Transverse colon (tissue), 4 donors: Measurements from ENCODE around the gene RAB1A. TPM values are rescaled to one million over a fixed set of nuclear protein-coding genes. Genes with fewer than 3 reads are reported as not detected.

Source experiments
- DNase-seq: peaks from one replicate; pipeline ENCODE4 v3.0.0-alpha.2; 2019
- H3K27ac ChIP-seq, 4 donors: fragments of 200-600 bp; sonication (generic); 2 replicates each; pipeline ENCODE4 v1.5.1; 2016 to 2018; ENCODE audit warnings: inconsistent platforms in 4 of 4
- H3K27me3 ChIP-seq: fragments of 200-600 bp; sonication (generic); 2 replicates; pipeline ENCODE4 v1.5.1; 2017; ENCODE audit warnings: inconsistent platforms
- H3K36me3 ChIP-seq, 4 donors: fragments of 200-600 bp; sonication (generic); 2 replicates each; pipeline ENCODE4 v1.5.1; 2017 to 2019; ENCODE audit warnings: inconsistent platforms in 4 of 4
- H3K4me1 ChIP-seq, 4 donors: fragments of 200-600 bp; sonication (generic); 2 replicates each; pipeline ENCODE4 v1.5.1; 2017 to 2020; ENCODE audit warnings: inconsistent platforms in 4 of 4
- H3K4me3 ChIP-seq, 4 donors: fragments of 200-600 bp; sonication (generic); 1 replicate in 1 of 4; 2 replicates in 3 of 4; pipeline versions ENCODE4 v1.5.1 to v1.6.1; 2017 to 2019; ENCODE audit warnings: inconsistent platforms in 4 of 4
- H3K9me3 ChIP-seq, 2 donors: fragments of 200-600 bp; sonication (generic); 2 replicates each; pipeline ENCODE4 v1.5.1; 2017 to 2019; ENCODE audit warnings: inconsistent platforms in 2 of 2
- CTCF ChIP-seq, 5 experiments: fragments of 200-600 bp in 3 of 5; fragments of 450-650 bp in 2 of 5; sonication (generic) in 3 of 5; IDR thresholded peaks; 1 replicate in 2 of 5; 2 replicates in 3 of 5; pipeline ENCODE4 v1.5.1; 2016 to 2017; ENCODE audit warnings: antibody characterized with exemption in 5 of 5, inconsistent platforms in 3 of 5, mild to moderate bottlenecking in 2 of 5, moderate library complexity in 1 of 5
- EP300 ChIP-seq: sonication (generic); formaldehyde crosslinking; IDR thresholded peaks from one replicate; pipeline ENCODE4 v1.6.1; 2017; ENCODE audit warnings: antibody characterized with exemption, low read depth
- POLR2A ChIP-seq: fragments of 450-650 bp; IDR thresholded peaks from one replicate; pipeline ENCODE4 v1.6.1; 2016; ENCODE audit warnings: antibody characterized with exemption, mild to moderate bottlenecking, moderate library complexity
- POLR2AphosphoS5 ChIP-seq, 3 donors: sonication (generic); formaldehyde crosslinking; IDR thresholded peaks; one replicate each; pipeline ENCODE4 v1.6.1; 2016; ENCODE audit warnings: antibody characterized with exemption in 3 of 3
- WGBS, 2 donors: methylation state at CpG; one replicate each; pipeline ENCODE4 v1.1.5; 2018; ENCODE audit warnings: low coverage in 1 of 2; 5-methylcytosine and 5-hydroxymethylcytosine counted together
- in situ Hi-C, 4 donors: fragments of 200-750 bp; cut with MboI; loops; one replicate each; pipeline versions ENCODE4 v1.15.0 to v1.15.1; 2017; ENCODE audit warnings: low sequenced_read_pairs in 3 of 4, low pct_ligation_motif_present in 1 of 4, low pct_unique_long_range_greater_than_20kb in 1 of 4
- intact Hi-C: fragments of 100-400 bp; cut with DNase I; formaldehyde crosslinking; loops from one replicate; pipeline ENCODE4 v1.15.1; 2023; ENCODE audit warnings: low total_unique reads
- total RNA-seq, 4 donors: library from RNA; depleted of rRNA; stranded (reverse); fragments of >200 nt; gene quantifications; one replicate each; pipeline ENCODE4 v1.1.0, GENCODE V29; 2016

RAB1A gene
- total RNA-seq, 4 donors from 2014 or later = 16.9 to 98.3 (median 55.0) TPM

- in situ Hi-C loops = loop anchor here in 3 of 4 donors (25.0 kb wide), 2 partner anchors 134 to 509 kb away; no protein-coding TSS in a partner anchor
- peak overlapping the region in 2 of 4 donors; percentile 14 to 56 for H3K27ac ChIP-seq
These were observed 76.7 kb downstream of the RAB1A start for GRCh38 chr2:65053199-65053598.

GRCh38 chr2:65050931-65051330, 79.0 kb downstream of the RAB1A start:
- no peak for TF ChIP-seq POLR2A
- TF ChIP-seq EP300 = no peak
- no peak for TF ChIP-seq POLR2AphosphoS5 (IDR thresholded peaks at IDR 0.05)
- no peak for TF ChIP-seq CTCF (IDR thresholded peaks at IDR 0.05)
- in situ Hi-C loops (loop anchor here in 3 of 4 donors (25.0 kb wide), 2 partner anchors 136 to 511 kb away; no protein-coding TSS in a partner anchor), intact Hi-C loops (loop anchor here (10.0 kb wide), 1 partner anchor 56 kb away; no protein-coding TSS in a partner anchor)
- H3K9me3 ChIP-seq = no peaks in the 10 kb centered on the region
- no peak for DNase-seq
- peaks cover 0 to 17% (median 9%) of the 10 kb centered on the region in 4 donors for H3K4me1 ChIP-seq
- 83 to 94% methylated on average over 2 to 3 of the region's 3 CpGs for WGBS, 2 donors
- no peaks in the 10 kb centered on the region for H3K27me3 ChIP-seq
- H3K36me3 ChIP-seq = no peaks in the 10 kb centered on the region
- no peak overlapping the region for H3K27ac ChIP-seq
- no peak overlapping the region for H3K4me3 ChIP-seq

More at GRCh38 chr2:65053199-65053598, 76.7 kb downstream of the RAB1A start:
- no peaks in the 10 kb centered on the region for H3K36me3 ChIP-seq
- TF ChIP-seq EP300 = no peak
- TF ChIP-seq POLR2A = no peak
- no peak for TF ChIP-seq CTCF (IDR thresholded peaks at IDR 0.05)
- no peak for TF ChIP-seq POLR2AphosphoS5 (IDR thresholded peaks at IDR 0.05)
- H3K9me3 ChIP-seq = no peaks in the 10 kb centered on the region
- no peaks in the 10 kb centered on the region for H3K27me3 ChIP-seq
- no peak overlapping the region for H3K4me3 ChIP-seq
- H3K4me1 ChIP-seq = peaks cover 6 to 29% (median 23%) of the 10 kb centered on the region in 4 donors
- intact Hi-C loops = loop anchor here (10.0 kb wide), 1 partner anchor 58 kb away; no protein-coding TSS in a partner anchor
- 38% methylated on average over 1 of the region's 1 CpG; no CpG with 5 or more reads in 1 of the 2 donors for WGBS, 2 donors
- peak; percentile 54 for DNase-seq

GRCh38 chr2:65049010-65049639, 80.8 kb downstream of the RAB1A start:
- H3K36me3 ChIP-seq = no peaks in the 10 kb centered on the region
- WGBS, 2 donors = 76% methylated on average over 1 of the region's 1 CpG; no CpG with 5 or more reads in 1 of the 2 donors
- TF ChIP-seq POLR2A (no peak), EP300 (no peak), POLR2AphosphoS5 (IDR thresholded peaks at IDR 0.05) (no peak), CTCF (IDR thresholded peaks at IDR 0.05) (no peak)
- in situ Hi-C loops (loop anchor here in 2 of 4 donors (10.0 to 25.0 kb wide), 2 partner anchors 134 to 412 kb away; no protein-coding TSS in a partner anchor), intact Hi-C loops (no loop called here)
- DNase-seq = no peak
- H3K9me3 ChIP-seq = peaks cover 0 to under 1% of the 10 kb centered on the region in 2 donors
- H3K27ac ChIP-seq = no peak overlapping the region
- H3K4me1 ChIP-seq = peaks cover 0 to 1% (median 0%) of the 10 kb centered on the region in 4 donors
- no peak overlapping the region for H3K4me3 ChIP-seq
- H3K27me3 ChIP-seq = no peaks in the 10 kb centered on the region

GRCh38 chr2:65046633-65047407, 83.1 kb downstream of the RAB1A start:
- 85 to 93% methylated on average over 6 to 11 of the region's 11 CpGs for WGBS, 2 donors
- H3K4me1 ChIP-seq = no peaks in the 10 kb centered on the region
- peaks cover 0 to 4% of the 10 kb centered on the region in 2 donors for H3K9me3 ChIP-seq
- no peaks in the 10 kb centered on the region for H3K27me3 ChIP-seq
- intact Hi-C loops (no loop called here), in situ Hi-C loops (loop anchor here in 2 of 4 donors (10.0 to 25.0 kb wide), 2 partner anchors 132 to 410 kb away; no protein-coding TSS in a partner anchor)
- TF ChIP-seq CTCF (IDR thresholded peaks at IDR 0.05) = no peak
- no peak for TF ChIP-seq EP300
- TF ChIP-seq POLR2AphosphoS5 (IDR thresholded peaks at IDR 0.05) = no peak
- H3K4me3 ChIP-seq = no peak overlapping the region
- H3K36me3 ChIP-seq = no peaks in the 10 kb centered on the region
- no peak for DNase-seq
- no peak overlapping the region for H3K27ac ChIP-seq
